OCI-LY1 (cell line): Measurements from ENCODE around the gene GPR32.
A peak's percentile ranks its signal among the peaks of the same experiment; 100 is the strongest.
"Not testable (repeated sequence)": the region's sequence is repeated elsewhere in the genome, so short reads cannot be mapped to it uniquely, and the experiment has no call there.

Source experiments
- H2AFZ ChIP-seq: fragments of 200-600 bp; sonication (generic), shearing (Covaris generic); 2 replicates; pipeline ENCODE4 v1.6.0; 2014; ENCODE audit warnings: antibody characterized with exemption, mild to moderate bottlenecking, low read length
- H3F3A ChIP-seq: fragments of 200-600 bp; sonication (generic), shearing (Covaris generic); 2 replicates; pipeline ENCODE4 v1.6.0; 2014; ENCODE audit warnings: mild to moderate bottlenecking, antibody characterized with exemption, low read length, moderate library complexity; ENCODE audit not compliant: insufficient read depth
- H3K27ac ChIP-seq: fragments of 200-600 bp; sonication (generic); 2 replicates; pipeline ENCODE4 v1.5.1; 2014; ENCODE audit warnings: low read length, mixed run types, mild to moderate bottlenecking, low read depth; ENCODE audit not compliant: poor library complexity, severe bottlenecking
- H3K27me3 ChIP-seq: fragments of 200-600 bp; sonication (generic); 2 replicates; pipeline ENCODE4 v1.6.0; 2014; ENCODE audit warnings: antibody characterized with exemption, mild to moderate bottlenecking, low read length, moderate library complexity; ENCODE audit not compliant: insufficient read depth
- H3K36me3 ChIP-seq: fragments of 200-600 bp; sonication (generic); 2 replicates; pipeline ENCODE4 v1.6.1; 2014; ENCODE audit warnings: mild to moderate bottlenecking, antibody characterized with exemption, low read length, moderate library complexity, mixed read lengths; ENCODE audit not compliant: insufficient read depth
- H3K4me1 ChIP-seq: fragments of 200-600 bp; sonication (generic); 2 replicates; pipeline ENCODE4 v1.5.1; 2014; ENCODE audit warnings: mild to moderate bottlenecking, low read length, moderate library complexity; ENCODE audit not compliant: insufficient read depth, severe bottlenecking
- H3K4me2 ChIP-seq: fragments of 200-600 bp; sonication (generic), shearing (Covaris generic); 2 replicates; pipeline ENCODE4 v1.6.1; 2014; ENCODE audit warnings: low read length
- H3K4me3 ChIP-seq: fragments of 200-600 bp; sonication (generic); 2 replicates; pipeline ENCODE4 v1.5.1; 2014; ENCODE audit warnings: low read length, low read depth, mild to moderate bottlenecking, mixed read lengths; ENCODE audit not compliant: poor library complexity, severe bottlenecking
- H3K79me2 ChIP-seq: fragments of 200-600 bp; shearing (Covaris generic); 2 replicates; pipeline ENCODE4 v1.6.1; 2016; ENCODE audit warnings: mixed run types, low read length, mixed read lengths; ENCODE audit not compliant: insufficient read depth
- H3K9ac ChIP-seq: fragments of 200-600 bp; sonication (generic), shearing (Covaris generic); 2 replicates; pipeline ENCODE4 v1.6.1; 2014; ENCODE audit warnings: mild to moderate bottlenecking, low read length, mixed read lengths
- H3K9me2 ChIP-seq: fragments of 200-600 bp; sonication (generic), shearing (Covaris generic); 2 replicates; pipeline ENCODE4 v1.6.1; 2014; ENCODE audit warnings: low read depth, mild to moderate bottlenecking, low read length, mixed read lengths
- H3K9me3 ChIP-seq: fragments of 200-600 bp; shearing (Covaris generic); 2 replicates; pipeline ENCODE4 v1.6.1; 2014; ENCODE audit warnings: low read length, mixed read lengths
- H4K20me1 ChIP-seq: fragments of 200-600 bp; sonication (generic), shearing (Covaris generic); 2 replicates; pipeline ENCODE4 v1.6.0; 2016; ENCODE audit warnings: mild to moderate bottlenecking, low read length; ENCODE audit not compliant: insufficient read depth
- EZH2 ChIP-seq: fragments of 200-600 bp; sonication (generic), shearing (Covaris generic); IDR thresholded peaks from 2 replicates; pipeline ENCODE4 v1.8.0; 2017; ENCODE audit warnings: borderline replicate concordance, mixed run types, mild to moderate bottlenecking, antibody characterized with exemption, low read length, moderate library complexity, mixed read lengths
- TF ChIP-seq, protein P1 (sequence below): fragments of 200-600 bp; sonication (generic), shearing (Covaris generic); IDR thresholded peaks from 2 replicates; pipeline ENCODE4 v1.5.1; 2017; ENCODE audit warnings: mild to moderate bottlenecking, antibody characterized with exemption, low read length, moderate library complexity, mixed read lengths

GPR32 gene

GRCh38 chr19:50804420-50805272 lies 34.4 kb downstream of the GPR32 start:
- peak overlapping the region; percentile 89 for H3K4me3 ChIP-seq
- peak overlapping the region; percentile 93 for H3K4me2 ChIP-seq
- no peak overlapping the region for H2AFZ ChIP-seq
- H3K9me3 ChIP-seq: no peaks in the 10 kb centered on the region
- peaks cover 39% of the 10 kb centered on the region for H3K36me3 ChIP-seq
- H3K4me1 ChIP-seq: peaks cover 20% of the 10 kb centered on the region
- H3K27ac ChIP-seq: peak overlapping the region; percentile 76
- H3K79me2 ChIP-seq: peaks cover 24% of the 10 kb centered on the region
- H3F3A ChIP-seq: no peaks in the 10 kb centered on the region
- peak overlapping the region; percentile 95 for H3K9ac ChIP-seq
- H3K9me2 ChIP-seq: no peaks in the 10 kb centered on the region
- TF ChIP-seq, protein P1, sequence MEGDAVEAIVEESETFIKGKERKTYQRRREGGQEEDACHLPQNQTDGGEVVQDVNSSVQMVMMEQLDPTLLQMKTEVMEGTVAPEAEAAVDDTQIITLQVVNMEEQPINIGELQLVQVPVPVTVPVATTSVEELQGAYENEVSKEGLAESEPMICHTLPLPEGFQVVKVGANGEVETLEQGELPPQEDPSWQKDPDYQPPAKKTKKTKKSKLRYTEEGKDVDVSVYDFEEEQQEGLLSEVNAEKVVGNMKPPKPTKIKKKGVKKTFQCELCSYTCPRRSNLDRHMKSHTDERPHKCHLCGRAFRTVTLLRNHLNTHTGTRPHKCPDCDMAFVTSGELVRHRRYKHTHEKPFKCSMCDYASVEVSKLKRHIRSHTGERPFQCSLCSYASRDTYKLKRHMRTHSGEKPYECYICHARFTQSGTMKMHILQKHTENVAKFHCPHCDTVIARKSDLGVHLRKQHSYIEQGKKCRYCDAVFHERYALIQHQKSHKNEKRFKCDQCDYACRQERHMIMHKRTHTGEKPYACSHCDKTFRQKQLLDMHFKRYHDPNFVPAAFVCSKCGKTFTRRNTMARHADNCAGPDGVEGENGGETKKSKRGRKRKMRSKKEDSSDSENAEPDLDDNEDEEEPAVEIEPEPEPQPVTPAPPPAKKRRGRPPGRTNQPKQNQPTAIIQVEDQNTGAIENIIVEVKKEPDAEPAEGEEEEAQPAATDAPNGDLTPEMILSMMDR: no peak; the same call in 1 of the 2 replicates
- no peak for TF ChIP-seq EZH2
- H3K27me3 ChIP-seq: no peaks in the 10 kb centered on the region
- no peaks in the 10 kb centered on the region for H4K20me1 ChIP-seq

DNA sequence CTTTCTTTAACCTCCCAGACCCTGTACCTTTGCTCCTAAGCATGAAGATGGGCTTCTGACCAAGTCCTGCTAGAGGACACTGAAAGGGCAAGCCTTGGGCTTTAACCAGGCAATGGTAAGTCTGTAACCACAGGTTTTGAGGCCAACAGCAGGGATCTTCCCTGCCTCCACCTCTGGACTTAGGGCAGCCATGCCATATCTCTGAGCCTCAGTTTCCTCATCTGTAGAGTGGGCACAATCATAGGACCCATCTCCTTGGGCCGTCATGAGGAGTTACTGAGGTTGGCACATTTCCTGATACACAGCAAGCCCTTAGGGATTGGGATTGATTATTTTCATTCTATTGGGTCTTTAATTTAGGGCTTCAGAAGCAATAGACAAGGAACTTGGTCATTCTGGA lies 38.6 kb downstream of the GPR32 start:
- Histone ChIP-seq H3K4me1 (peaks cover 6% of the 10 kb centered on the region), H3K36me3 (peaks cover 1% of the 10 kb centered on the region; the same call in 1 of the 2 replicates), H3K4me3 (no peak overlapping the region), H3K27me3 (no peaks in the 10 kb centered on the region), H3K27ac (no peak overlapping the region), H3K4me2 (no peak overlapping the region), H3K9ac (no peak overlapping the region), H3F3A (no peaks in the 10 kb centered on the region), H4K20me1 (no peaks in the 10 kb centered on the region), H3K9me3 (no peaks in the 10 kb centered on the region), H2AFZ (no peak overlapping the region), H3K9me2 (no peaks in the 10 kb centered on the region), H3K79me2 (peaks cover 5% of the 10 kb centered on the region)
- TF ChIP-seq EZH2: no peak
- TF ChIP-seq, protein P1: no peak

GRCh38 chr19:50811622-50812238 lies 41.5 kb downstream of the GPR32 start:
- not testable (repeated sequence) for H3K79me2 ChIP-seq, H3K27ac ChIP-seq, H2AFZ ChIP-seq, H3K4me2 ChIP-seq, H3K36me3 ChIP-seq, H3K9ac ChIP-seq, H3F3A ChIP-seq, H3K9me2 ChIP-seq, H3K4me1 ChIP-seq, H3K27me3 ChIP-seq, H3K4me3 ChIP-seq, H3K9me3 ChIP-seq, H4K20me1 ChIP-seq
